GM12891 (cell line): ENCODE results near the gene PSMF1.
A peak's percentile ranks its signal among the peaks of the same experiment; 100 is the strongest.

Experiments used
- DNase-seq: peaks from one replicate; pipeline ENCODE4 v3.0.0; 2011; ENCODE audit warnings: low spot score; ENCODE audit not compliant: insufficient read length
- FAIRE-seq: peaks from 2 replicates; lab custom pipeline; 2011; peaks lifted over from hg19 to GRCh38; lab: Jason Lieb, UNC
- PAX5 ChIP-seq: IDR thresholded peaks from 2 replicates; pipeline ENCODE4 v1.6.1; 2011; ENCODE audit warnings: low read length, moderate library complexity, mild to moderate bottlenecking; ENCODE audit not compliant: insufficient read depth, severe bottlenecking
- POLR2A ChIP-seq: IDR thresholded peaks from 2 replicates; pipeline ENCODE4 v1.6.1; 2011; ENCODE audit warnings: low read depth, low read length, control low read depth
- POLR2AphosphoS5 ChIP-seq: IDR thresholded peaks from 2 replicates; pipeline ENCODE4 v1.6.1; 2011; ENCODE audit warnings: low read depth, low read length, control low read depth
- POU2F2 ChIP-seq: IDR thresholded peaks from 2 replicates; pipeline ENCODE4 v1.6.1; 2011; ENCODE audit warnings: low read depth, mild to moderate bottlenecking, control low read depth, low read length, moderate library complexity
- SPI1 ChIP-seq: IDR thresholded peaks from 2 replicates; pipeline ENCODE4 v1.6.1; 2011; ENCODE audit warnings: low read depth, low read length, control low read depth
- TAF1 ChIP-seq: IDR thresholded peaks from 2 replicates; pipeline ENCODE4 v1.6.1; 2011; ENCODE audit warnings: low read depth, low read length, control low read depth

Gene PSMF1

GRCh38 chr20:1094751-1095150, 23.7 kb upstream of the PSMF1 start:
- FAIRE-seq = no peak
- no peak for DNase-seq
- TF ChIP-seq PAX5 (no peak), POLR2AphosphoS5 (no peak), POU2F2 (no peak)

DNA sequence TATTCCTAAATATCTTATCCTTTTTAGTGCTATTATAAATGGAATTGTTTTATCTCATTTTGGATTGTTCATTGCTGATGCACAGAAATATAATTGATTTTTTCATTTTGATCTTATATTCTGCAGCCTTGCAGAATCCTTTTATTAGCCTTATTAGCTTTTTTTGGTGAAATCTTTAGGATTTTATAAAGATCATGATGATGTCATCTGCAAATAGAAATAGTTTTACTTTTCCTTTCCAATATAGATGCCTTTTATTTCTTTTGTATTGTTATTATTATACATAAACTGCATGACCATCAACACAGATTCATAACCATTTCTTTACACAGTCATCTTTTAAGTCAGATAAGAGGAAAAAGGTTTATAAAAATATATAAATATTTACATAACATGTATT, 16.9 kb upstream of the PSMF1 start:
- DNase-seq (no peak), FAIRE-seq (no peak)
- TF ChIP-seq SPI1 = no peak
- no peak for TF ChIP-seq TAF1
- no peak for TF ChIP-seq PAX5
- TF ChIP-seq POLR2AphosphoS5 = no peak
- no peak for TF ChIP-seq POLR2A
- no peak for TF ChIP-seq POU2F2

GRCh38 chr20:1102016-1102415, 16.4 kb upstream of the PSMF1 start:
- DNase-seq = no peak
- no peak for FAIRE-seq
- no peak for TF ChIP-seq SPI1
- TF ChIP-seq POLR2AphosphoS5 = no peak
- TF ChIP-seq POLR2A = no peak
- TF ChIP-seq PAX5 = no peak
- no peak for TF ChIP-seq POU2F2
- TF ChIP-seq TAF1 = no peak

GRCh38 chr20:1103751-1104150, 14.7 kb upstream of the PSMF1 start:
- no peak for TF ChIP-seq POU2F2
- TF ChIP-seq PAX5 = no peak
- TF ChIP-seq POLR2AphosphoS5 = no peak
- TF ChIP-seq SPI1 = no peak
- TF ChIP-seq POLR2A = no peak
- no peak for TF ChIP-seq TAF1
- FAIRE-seq (no peak), DNase-seq (no peak)

GRCh38 chr20:1105599-1106194, 12.7 kb upstream of the PSMF1 start:
- DNase-seq (no peak), FAIRE-seq (no peak)
- TF ChIP-seq POU2F2 (no peak), PAX5 (no peak), POLR2AphosphoS5 (no peak), TAF1 (no peak), SPI1 (no peak), POLR2A (no peak)

DNA sequence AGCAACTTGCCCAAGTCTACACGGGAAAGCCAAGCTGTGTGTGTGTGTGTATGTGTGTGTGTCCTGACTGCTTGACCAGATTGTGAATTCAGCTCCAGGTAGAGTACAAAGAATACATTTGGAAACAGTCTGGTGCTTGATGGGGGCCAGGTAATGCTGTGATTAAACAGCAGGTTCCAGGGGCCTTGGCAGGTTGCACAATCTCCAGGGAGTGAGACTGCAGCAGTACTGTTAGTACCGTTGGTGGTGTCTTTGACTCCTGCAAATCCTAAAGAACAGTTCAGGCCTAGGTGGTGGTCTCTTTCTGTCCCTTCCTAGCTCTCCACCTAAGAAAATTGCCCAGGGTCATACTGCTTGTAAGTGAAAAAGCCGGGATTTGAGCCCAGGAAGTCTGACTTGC, 11.2 kb upstream of the PSMF1 start:
- no peak for TF ChIP-seq POLR2AphosphoS5
- TF ChIP-seq POLR2A = no peak
- TF ChIP-seq TAF1 = no peak
- no peak for TF ChIP-seq SPI1
- no peak for TF ChIP-seq POU2F2
- TF ChIP-seq PAX5 = no peak
- FAIRE-seq (no peak), DNase-seq (no peak)

- FAIRE-seq (peak; percentile 52), DNase-seq (no peak)
- TF ChIP-seq POU2F2 = no peak
Measured at GRCh38 chr20:1108437-1108920, 9.9 kb upstream of the PSMF1 start.

GRCh38 chr20:1112908-1113307, 5.5 kb upstream of the PSMF1 start:
- FAIRE-seq (no peak), DNase-seq (no peak)
- TF ChIP-seq POLR2AphosphoS5 = no peak
- no peak for TF ChIP-seq PAX5
- TF ChIP-seq TAF1 = no peak
- no peak for TF ChIP-seq POU2F2
- no peak for TF ChIP-seq POLR2A
- no peak for TF ChIP-seq SPI1

- DNase-seq = no peak
- no peak for TF ChIP-seq POLR2A
- no peak for FAIRE-seq
Measured at GRCh38 chr20:1118004-1118335, 432 bp upstream of the PSMF1 start.

- no peak for TF ChIP-seq SPI1
- no peak for TF ChIP-seq POU2F2
- no peak for TF ChIP-seq PAX5
- no peak for TF ChIP-seq TAF1
- TF ChIP-seq POLR2A = no peak
- TF ChIP-seq POLR2AphosphoS5 = no peak
- DNase-seq = no peak
- FAIRE-seq = no peak
Measured at GRCh38 chr20:1119128-1119505, 715 bp downstream of the PSMF1 start.

DNA sequence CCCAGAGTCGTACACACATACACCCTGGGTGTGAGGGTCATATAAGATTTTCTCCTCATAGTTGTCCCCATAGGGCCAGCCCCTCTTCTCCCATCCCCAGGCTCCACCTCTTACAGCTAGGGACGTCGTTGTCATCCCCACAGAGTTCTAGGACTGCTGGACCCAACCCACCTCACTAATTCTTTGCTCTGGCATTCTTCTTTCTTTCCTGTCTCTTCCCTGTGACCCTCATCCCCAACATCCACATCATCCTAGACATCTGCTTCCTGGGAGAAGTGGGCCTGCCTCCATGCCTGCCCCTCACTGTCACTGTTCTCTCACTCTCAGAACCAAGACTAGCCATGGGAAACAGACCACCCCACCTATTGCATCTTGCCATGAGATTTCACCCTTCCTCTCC, 1.1 kb downstream of the PSMF1 start:
- TF ChIP-seq TAF1 (no peak), SPI1 (no peak), PAX5 (no peak), POLR2A (no peak), POU2F2 (no peak), POLR2AphosphoS5 (no peak)
- DNase-seq (no peak), FAIRE-seq (no peak)
